IMR-90 (cell line): ENCODE results near the gene RALGPS1.

Source experiments
- CEBPB ChIP-seq: IDR thresholded peaks from 2 replicates; pipeline ENCODE4 v1.6.1; 2012; ENCODE audit warnings: low read depth, low read length, improper control_type of control experiment
- CTCF ChIP-seq: conservative IDR thresholded peaks from 2 replicates; pipeline ENCODE4 v1.5.1; 2012; ENCODE audit warnings: mild to moderate bottlenecking, low read depth, low read length, improper control_type of control experiment
- MAZ ChIP-seq: IDR thresholded peaks from 2 replicates; pipeline ENCODE4 v1.6.1; 2012; ENCODE audit warnings: low read depth, mild to moderate bottlenecking, low read length, improper control_type of control experiment, moderate library complexity, borderline replicate concordance
- MXI1 ChIP-seq: IDR thresholded peaks from 2 replicates; pipeline ENCODE4 v1.6.1; 2012; ENCODE audit warnings: low read depth, mild to moderate bottlenecking, low read length, moderate library complexity, borderline replicate concordance
- POLR2A ChIP-seq: IDR thresholded peaks from 2 replicates; pipeline ENCODE4 v1.6.1; 2012; ENCODE audit warnings: mild to moderate bottlenecking, low read depth, low read length
- RCOR1 ChIP-seq: IDR thresholded peaks from 2 replicates; pipeline ENCODE4 v1.6.1; 2012; ENCODE audit warnings: mild to moderate bottlenecking, low read length, improper control_type of control experiment; ENCODE audit not compliant: insufficient replicate concordance
- RFX5 ChIP-seq: IDR thresholded peaks from 2 replicates; pipeline ENCODE4 v1.8.0; 2012; ENCODE audit warnings: low read depth, mild to moderate bottlenecking, low read length, moderate library complexity
- USF2 ChIP-seq: fragments of 150-350 bp; IDR thresholded peaks from 2 replicates; pipeline ENCODE4 v1.6.1; 2017; ENCODE audit warnings: mild to moderate bottlenecking, antibody characterized with exemption, low read length, low read depth

- TF ChIP-seq CTCF (no peak), MXI1 (no peak), RFX5 (no peak), POLR2A (no peak), MAZ (no peak), CEBPB (no peak), RCOR1 (no peak), USF2 (no peak)
These were observed 256.1 kb downstream of the RALGPS1 start for GRCh38 chr9:127170652-127171051.
